GM19468 (cell line): ENCODE results near the gene SLC16A4.

Experiments
- ATAC-seq: cut with Tn5 transposase; IDR thresholded peaks from one replicate; pipeline ENCODE4 v1.9.1; 2021; ENCODE audit warnings: mild to moderate bottlenecking, moderate library complexity, moderate number of reproducible peaks; ENCODE audit not compliant: unreplicated experiment; ENCODE audit errors: extremely low read depth

Gene SLC16A4

DNA sequence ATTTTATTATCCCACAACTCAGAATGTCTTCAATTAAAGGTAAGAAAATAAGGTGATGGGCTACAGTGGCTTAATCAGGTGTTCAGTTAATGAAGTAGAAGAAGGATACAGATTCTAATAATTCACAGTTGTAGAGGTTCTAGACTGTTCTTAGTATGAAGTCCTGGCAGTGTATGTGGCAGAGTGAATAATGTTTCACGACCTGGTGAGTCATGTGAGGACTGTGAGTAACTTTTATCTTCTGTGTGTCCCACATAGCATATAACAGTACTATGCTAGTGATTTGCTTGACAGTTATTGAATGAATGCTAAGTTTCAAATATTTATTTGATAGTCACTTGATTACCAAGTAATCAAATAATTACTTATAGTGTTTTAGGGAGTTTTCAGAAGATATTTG lies 20.0 kb downstream of the SLC16A4 start:
- ATAC-seq = no peak

DNA sequence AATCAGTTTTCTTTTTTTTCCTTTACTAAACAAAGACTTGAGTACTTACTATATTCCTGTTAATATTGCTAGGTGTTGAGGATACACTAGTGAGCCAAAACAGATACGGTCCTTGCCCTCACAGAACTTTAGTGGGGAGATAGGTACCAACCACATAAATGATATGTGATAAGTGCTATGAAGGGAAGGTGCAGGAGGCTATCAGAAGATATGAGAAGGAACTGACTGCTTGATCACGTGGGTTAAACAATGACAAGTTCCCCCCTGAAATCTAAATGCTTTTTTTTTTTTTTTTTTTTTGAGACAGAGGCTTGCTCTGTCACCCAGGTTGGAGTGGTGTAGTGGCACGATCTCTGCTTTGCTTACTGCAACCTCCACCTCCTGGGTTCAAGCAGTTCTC lies 26.6 kb downstream of the SLC16A4 start:
- ATAC-seq = no peak

DNA sequence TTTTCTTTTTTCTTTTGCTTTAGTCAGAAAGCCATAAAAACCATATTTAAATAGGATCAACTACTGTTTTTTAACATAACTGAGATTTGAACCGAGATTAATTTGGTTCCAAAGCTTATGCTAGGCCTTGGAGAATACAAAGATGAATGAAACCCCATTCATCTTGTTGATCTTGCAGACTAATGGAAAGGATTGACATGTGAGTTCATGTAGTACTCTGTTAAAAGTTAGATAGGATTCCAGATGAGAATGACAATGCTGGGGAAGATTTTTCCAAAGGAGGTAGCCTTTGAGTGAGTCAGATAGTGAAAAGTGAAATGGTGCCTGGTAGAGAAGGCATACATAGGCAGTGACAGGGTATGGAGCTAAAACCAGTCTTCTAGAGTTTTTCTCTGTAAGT lies 29.0 kb downstream of the SLC16A4 start:
- ATAC-seq = no peak

DNA sequence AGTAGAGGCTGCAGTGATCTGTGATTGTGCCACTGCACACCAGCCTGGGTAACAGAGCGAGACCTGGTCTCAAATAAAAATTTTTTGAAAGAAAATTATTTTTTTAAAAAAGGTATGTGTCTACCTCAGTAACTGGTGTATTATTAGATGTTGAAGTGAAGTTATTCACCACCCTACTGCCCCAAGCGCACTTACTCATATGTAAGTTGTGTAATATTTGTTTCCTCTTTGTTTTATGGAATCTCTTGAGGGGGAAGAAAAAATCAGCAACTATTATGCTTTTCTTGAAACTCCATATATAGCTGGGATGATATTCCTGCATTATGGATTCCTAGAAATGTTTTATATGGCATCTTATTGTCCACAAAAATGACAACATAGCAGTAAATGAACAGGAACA lies 30.4 kb downstream of the SLC16A4 start:
- no peak for ATAC-seq

DNA sequence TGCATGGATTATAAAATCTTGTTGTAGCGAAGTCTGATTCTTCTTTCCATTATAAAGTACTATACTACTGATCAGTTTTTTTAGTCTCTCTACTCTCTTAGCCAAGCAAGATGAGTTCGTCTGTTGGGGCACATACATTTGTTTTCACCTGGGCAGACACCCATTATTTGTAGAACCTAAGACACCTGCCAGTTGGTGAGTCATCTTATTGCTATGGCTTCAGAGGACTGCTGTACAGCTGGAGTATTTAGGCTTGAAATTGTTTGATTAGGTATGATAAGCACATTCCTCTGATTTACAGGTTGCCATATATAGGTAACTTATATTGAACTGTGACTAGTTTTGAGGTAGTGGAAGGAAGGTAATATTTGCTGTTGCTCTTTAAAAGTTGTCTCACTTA lies 34.4 kb downstream of the SLC16A4 start:
- no peak for ATAC-seq

DNA sequence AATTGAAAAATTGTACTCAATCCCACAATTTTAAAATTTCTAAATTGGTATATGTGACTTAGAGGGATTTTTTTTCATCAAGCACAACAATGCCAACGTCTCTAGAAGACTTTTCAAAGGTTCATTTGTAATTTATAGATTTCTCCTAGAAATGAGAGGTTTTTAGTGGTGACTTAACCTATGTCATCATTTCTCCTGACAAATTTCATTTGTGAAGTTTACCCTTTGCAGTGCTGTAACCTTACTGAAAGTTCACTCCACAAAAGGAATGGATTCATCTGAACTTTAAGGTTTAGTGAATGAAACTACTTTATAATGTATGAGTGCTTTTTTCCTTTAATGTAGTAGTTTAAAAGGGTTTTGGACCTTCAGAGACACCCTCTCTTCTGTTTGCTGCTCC lies 35.5 kb downstream of the SLC16A4 start:
- no peak for ATAC-seq

DNA sequence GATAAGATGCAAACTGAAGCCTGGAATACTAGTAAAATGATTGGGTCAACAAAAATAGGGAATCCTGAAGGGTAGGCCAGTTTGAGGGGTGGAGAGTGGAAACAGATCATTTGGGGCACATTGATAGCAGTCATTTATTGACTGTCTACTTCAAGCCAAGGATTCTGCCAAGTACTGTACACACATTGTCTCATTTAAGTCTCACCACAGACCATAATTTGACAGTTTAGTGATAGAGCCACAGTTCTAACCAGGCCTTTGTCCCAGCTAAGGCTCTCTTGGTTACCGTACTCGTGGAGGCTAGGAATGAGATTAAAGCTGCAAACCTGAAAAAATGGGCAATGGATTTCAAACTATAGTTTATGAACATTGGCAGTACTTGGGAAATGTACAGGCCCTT lies 40.5 kb downstream of the SLC16A4 start:
- no peak for ATAC-seq

DNA sequence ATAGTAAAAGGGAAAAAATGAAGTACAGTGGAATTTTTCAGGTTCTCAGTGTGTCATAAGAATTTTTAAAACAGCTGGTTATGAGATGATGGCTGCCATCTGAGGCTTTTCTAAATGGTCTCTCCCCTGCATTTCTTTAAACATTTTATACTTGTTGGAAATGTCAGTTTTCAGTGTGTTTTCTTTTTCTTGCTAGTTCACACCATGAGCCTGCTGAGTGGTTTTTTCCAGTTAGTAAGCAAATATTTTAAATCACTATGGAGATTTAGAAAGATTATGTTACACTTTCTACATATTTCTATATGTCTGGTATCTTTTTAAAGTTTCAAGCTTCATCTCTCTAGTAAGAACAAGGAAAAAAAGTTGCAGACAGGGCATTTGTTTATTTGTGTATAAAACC lies 42.1 kb downstream of the SLC16A4 start:
- no peak for ATAC-seq

DNA sequence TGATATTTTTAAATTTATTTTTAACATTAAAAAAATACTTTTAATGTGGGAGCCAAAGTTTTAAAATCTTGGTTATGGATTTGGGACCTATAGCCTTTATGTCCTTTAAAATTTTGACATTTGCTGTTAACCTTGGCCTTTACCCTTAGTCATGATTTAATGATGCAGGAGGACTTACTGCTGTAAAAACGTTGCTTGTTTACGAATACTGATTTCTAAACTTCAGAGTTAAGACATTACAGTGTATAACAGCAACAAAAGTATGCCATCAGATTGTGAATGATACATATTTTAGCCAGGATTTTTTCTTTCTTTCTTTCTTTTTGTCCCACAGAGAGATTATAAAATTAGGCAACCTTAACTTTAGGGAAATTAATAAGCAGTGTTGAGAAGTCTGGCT lies 42.8 kb downstream of the SLC16A4 start:
- ATAC-seq = no peak

DNA sequence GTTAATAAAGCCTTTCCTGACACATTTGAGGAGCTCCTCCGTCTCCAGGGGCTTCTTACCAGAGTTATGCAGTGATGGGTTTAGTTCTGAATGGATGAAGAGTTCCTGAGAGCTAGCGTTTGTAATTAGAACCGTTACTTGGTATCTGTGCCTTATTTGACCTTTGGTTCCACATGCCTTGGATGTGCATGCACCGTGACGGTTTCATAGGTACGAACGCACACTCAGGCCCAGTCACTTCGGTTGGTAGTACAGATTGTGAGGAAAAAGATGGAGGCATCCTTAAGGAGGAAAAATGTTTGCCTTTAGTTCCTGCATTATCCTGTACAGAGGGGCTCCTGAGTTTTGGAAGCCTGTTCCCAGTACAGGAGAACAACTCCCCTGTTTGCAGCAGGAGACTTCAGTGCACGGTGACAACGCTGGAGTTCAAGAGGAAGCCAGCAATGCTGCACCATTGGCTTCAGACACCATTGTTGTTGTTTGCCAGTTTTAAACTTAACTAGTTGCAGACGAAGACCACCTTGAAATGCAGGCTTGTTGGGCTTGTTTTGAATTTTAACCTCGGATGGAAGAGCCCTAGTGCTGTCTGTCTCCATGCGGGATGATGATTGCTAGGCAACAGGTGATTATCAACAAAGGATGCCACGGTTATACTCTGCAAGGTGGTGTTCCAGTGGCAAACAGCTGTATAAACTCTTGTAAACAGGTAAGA lies 43.5 kb downstream of the SLC16A4 start:
- ATAC-seq = no peak

DNA sequence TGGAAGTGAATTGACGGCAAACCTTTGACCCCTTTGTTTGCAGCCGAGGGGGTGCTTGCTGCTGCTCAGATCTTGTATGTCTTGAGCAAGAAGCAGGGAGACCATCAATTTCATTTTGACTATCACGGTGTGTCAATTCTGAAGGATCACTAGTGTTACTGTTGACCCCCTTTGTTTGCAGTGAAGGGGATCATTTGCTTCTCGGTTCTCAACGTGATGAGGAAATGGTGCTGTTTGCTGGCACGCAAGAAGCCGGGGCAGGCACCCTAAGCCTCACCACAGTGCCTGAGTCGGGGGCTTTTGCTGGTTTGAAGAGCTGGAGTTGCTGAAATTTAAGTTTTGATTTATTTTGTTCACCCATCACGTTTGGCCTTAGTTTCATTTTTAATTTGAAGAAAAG lies 44.1 kb downstream of the SLC16A4 start:
- no peak for ATAC-seq

DNA sequence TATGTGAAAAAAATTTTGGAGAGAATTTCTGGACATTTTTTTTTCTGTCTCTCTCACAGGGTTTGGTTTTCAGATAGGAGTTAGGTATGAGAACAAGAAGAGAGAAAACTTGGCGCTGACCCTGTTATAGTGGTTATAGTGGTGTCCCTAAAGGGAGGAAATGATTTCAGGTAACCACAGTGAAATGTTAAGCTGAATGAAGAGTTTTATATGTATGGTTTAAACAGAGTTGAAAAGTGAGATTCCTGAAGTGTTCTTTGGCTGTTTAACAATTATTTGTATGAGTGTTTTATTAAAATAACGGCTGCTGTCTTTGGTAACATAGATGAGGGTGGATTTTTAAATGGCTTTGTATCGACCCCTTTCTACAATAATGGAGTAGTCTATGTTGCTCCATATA lies 45.3 kb downstream of the SLC16A4 start:
- ATAC-seq = no peak

DNA sequence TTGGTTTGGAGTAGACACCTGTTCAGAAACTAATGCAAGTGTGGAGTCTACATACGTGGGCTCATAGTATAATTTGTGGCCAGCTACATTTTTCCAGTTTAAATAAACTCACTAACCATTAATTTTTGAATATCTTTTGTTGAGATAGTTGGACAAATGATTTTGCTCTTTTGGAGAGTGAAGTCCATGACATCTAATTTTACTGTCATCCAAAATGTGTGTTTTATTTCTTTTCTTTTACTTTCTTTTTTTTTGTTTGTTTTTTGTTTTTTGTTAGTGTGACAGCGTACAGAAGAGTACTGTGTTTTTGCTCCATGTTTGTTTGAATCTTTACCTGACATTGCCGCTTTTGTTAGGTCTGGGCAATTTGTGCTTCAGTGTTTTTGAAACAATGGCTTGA lies 46.7 kb downstream of the SLC16A4 start:
- no peak for ATAC-seq

DNA sequence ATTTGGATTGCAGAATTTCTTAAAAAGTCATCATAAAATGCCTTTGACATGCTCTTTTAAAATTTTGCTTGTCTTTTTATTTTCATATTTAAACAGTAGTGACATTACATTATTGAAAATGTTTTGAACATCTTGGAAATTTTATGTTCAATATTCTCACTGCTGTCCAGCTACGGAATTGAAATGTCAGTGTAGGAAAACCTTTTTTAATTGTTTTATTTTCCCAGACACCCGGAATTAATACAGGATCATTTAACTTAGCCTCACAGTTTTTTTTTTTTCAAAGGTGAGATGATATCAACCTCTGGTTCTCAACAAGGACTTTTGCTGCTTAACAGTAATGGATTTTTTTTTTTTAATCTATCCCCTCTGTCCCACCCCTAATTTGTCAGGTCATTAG lies 47.6 kb downstream of the SLC16A4 start:
- no peak for ATAC-seq

DNA sequence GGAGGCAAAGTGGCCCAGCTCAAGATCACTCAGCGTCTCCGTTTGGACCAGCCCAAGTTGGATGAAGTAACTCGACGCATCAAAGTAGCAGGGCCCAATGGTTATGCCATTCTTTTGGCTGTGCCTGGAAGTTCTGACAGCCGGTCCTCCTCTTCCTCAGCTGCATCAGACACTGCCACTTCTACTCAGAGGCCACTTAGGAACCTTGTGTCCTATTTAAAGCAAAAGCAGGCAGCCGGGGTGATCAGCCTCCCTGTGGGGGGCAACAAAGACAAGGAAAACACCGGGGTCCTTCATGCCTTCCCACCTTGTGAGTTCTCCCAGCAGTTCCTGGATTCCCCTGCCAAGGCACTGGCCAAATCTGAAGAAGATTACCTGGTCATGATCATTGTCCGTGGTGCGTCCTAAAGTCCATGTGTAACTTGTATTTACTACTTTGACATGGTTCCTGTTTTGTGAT lies 48.9 kb downstream of the SLC16A4 start:
- no peak for ATAC-seq

DNA sequence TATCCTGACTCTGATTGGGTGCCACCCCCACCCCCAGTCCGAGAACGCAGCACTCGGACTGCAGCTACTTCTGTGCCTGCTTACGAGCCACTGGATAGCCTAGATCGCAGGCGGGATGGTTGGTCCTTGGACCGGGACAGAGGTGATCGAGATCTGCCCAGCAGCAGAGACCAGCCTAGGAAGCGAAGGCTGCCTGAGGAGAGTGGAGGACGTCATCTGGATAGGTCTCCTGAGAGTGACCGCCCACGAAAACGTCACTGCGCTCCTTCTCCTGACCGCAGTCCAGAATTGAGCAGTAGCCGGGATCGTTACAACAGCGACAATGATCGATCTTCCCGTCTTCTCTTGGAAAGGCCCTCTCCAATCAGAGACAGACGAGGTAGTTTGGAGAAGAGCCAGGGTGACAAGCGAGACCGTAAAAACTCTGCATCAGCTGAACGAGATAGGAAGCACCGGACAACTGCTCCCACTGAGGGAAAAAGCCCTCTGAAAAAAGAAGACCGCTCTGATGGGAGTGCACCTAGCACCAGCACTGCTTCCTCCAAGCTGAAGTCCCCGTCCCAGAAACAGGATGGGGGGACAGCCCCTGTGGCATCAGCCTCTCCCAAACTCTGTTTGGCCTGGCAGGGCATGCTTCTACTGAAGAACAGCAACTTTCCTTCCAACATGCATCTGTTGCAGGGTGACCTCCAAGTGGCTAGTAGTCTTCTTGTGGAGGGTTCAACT lies 49.5 kb downstream of the SLC16A4 start:
- no peak for ATAC-seq

DNA sequence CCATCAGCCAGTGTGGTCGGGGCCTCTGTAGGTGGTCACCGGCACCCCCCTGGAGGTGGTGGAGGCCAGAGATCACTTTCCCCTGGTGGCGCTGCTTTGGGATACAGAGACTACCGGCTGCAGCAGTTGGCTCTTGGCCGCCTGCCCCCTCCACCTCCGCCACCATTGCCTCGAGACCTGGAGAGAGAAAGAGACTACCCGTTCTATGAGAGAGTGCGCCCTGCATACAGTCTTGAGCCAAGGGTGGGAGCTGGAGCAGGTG lies 50.7 kb downstream of the SLC16A4 start:
- no peak for ATAC-seq

DNA sequence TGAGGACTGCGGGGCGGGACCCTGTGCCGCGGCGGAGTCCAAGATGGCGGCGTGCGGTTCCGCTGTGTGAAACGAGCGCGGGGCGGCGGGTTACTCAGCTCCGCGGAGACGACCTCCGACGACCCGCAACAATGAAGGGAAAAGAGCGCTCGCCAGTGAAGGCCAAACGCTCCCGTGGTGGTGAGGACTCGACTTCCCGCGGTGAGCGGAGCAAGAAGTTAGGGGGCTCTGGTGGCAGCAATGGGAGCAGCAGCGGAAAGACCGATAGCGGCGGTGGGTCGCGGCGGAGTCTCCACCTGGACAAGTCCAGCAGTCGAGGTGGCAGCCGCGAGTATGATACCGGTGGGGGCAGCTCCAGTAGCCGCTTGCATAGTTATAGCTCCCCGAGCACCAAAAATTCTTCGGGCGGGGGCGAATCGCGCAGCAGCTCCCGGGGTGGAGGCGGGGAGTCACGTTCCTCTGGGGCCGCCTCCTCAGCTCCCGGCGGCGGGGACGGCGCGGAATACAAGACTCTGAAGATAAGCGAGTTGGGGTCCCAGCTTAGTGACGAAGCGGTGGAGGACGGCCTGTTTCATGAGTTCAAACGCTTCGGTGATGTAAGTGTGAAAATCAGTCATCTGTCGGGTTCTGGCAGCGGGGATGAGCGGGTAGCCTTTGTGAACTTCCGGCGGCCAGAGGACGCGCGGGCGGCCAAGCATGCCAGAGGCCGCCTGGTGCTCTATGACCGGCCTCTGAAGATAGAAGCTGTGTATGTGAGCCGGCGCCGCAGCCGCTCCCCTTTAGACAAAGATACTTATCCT lies 51.2 kb downstream of the SLC16A4 start:
- no peak for ATAC-seq

DNA sequence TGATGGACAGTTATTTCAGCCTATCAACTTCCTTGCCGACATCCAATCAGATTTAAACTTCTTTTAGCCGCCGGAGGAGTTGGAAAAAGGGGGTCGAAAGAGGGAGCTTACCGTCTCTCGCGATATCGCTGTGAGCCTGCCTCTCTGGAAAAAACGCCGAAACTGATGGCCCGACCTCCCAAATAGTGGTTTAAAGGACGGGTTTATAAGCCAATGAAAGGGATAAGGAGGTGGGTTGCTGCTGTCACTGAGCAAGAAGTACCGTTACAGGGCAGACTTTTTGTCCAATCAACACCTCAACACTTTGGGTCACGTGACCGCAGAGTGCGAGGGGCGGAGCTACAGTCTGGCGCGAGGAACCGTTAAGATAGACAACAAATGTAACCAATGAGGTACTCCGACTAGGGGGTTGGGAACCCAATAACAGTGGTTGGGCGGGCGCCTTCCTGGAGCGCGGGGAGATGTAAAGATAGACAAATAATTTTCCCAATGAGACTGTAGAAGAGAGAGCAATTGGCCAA lies 51.9 kb downstream of the SLC16A4 start, which contains the start of gene RBM15:
RBM15 (plus strand) TSS at position 492 of the 521 bp plus-strand sequence; CDS start at position 521, 29 bp downstream.
- ATAC-seq = peak; percentile 70

DNA sequence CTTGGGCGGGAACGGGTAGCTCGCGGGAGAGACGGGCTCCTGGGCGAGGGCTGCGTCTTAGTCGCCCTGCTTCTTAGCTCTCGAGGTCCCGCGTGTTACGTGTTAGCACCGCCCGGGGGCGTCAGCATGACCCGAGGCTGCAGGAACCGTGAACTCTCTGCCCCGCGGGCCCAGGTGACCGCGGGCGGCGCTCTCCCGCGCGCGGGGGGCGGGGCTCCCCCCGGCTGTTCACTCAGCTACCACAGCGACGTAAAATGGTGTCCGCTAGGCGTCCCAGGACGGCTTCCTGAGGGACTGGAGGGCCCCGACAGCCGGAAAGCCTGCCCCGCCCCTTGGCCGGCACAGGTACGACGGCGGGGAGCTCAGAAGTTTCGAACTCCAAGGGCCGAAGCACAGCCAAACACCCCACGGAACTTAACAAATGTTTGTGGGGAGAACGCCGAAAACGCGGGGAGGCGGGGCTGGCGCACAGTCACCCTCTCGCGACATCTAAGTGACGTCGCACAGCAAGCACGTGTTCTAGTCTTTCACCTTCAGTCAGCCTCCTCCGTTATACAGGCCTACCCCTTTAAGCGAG lies 52.4 kb downstream of the SLC16A4 start:
- ATAC-seq = peak; percentile 53
